ENCODE results near the gene DGKI. TPM values are rescaled to one million over a fixed set of nuclear protein-coding genes. Genes with fewer than 3 reads are reported as not detected.

DGKI gene
- total RNA-seq, 1 experiment from 2014 or later = 0.15 TPM

DNA sequence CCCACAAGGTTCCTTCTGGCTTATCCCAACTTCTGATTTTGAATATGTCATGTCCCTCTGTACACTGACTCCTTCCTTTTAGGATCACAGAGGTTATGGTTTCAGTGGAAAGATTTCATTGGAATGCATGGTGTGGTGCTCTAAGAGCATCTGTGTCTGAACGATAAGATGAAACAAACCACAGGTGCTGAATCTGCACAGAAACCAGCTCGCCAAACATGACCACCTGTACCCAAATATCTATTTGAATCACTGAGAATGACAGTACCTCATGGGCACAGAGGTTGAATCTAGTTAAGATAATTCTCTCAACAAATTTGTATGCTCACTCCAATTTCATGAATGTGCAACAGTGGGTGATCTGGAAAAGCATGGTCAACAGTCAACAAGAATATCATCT lies 105.3 kb downstream of the DGKI start:
- Histone ChIP-seq H3K4me1 (ENCODE audit: control insufficient read depth in 1 of 2, insufficient read depth in 2 of 2, low read length in 2 of 2) (no peaks in the 10 kb centered on the region), H4K20me1 (ENCODE audit: insufficient read depth) (no peaks in the 10 kb centered on the region), H3K9ac (ENCODE audit: low read length) (no peak overlapping the region), H3K36me3 (ENCODE audit: control insufficient read depth in 1 of 2, insufficient read depth in 2 of 2, low read length in 2 of 2) (no peaks in the 10 kb centered on the region), H3K9me3 (ENCODE audit: control insufficient read depth in 1 of 2, insufficient read depth in 1 of 2, low read depth in 1 of 2, low read length in 2 of 2) (no peaks in the 10 kb centered on the region), H3K4me3 (replicated peaks in 1 of 2; ENCODE audit: low read depth in 1 of 2, low read length in 2 of 2) (no peak overlapping the region), H3K4me2 (ENCODE audit: low read length) (no peak overlapping the region), H3K9me2 (ENCODE audit: insufficient read depth) (no peaks in the 10 kb centered on the region), H3K79me2 (ENCODE audit: insufficient read depth, low read length) (no peaks in the 10 kb centered on the region), H2AFZ (ENCODE audit: low read depth, low read length, poor library complexity, severe bottlenecking) (no peak overlapping the region), H3K27me3 (ENCODE audit: insufficient read depth, low read length) (peaks cover 26% of the 10 kb centered on the region), H3K27ac (ENCODE audit: low read depth, low read length) (no peak overlapping the region)
- ChIA-PET POLR2A (no interaction called here), CTCF (no interaction called here), RAD21 (ENCODE audit: low non-redundant PET in 1 of 2, low total read pairs in 2 of 2, uncharacterized antibody in 2 of 2, unreplicated experiment in 2 of 2) (no interaction called here)
- no TSS peak for BruUV-seq (replicated peaks)
- TF ChIP-seq, protein P1, sequence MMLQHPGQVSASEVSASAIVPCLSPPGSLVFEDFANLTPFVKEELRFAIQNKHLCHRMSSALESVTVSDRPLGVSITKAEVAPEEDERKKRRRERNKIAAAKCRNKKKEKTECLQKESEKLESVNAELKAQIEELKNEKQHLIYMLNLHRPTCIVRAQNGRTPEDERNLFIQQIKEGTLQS (IDR thresholded peaks at IDR 0.05) = no peak
- TF ChIP-seq, protein P2, sequence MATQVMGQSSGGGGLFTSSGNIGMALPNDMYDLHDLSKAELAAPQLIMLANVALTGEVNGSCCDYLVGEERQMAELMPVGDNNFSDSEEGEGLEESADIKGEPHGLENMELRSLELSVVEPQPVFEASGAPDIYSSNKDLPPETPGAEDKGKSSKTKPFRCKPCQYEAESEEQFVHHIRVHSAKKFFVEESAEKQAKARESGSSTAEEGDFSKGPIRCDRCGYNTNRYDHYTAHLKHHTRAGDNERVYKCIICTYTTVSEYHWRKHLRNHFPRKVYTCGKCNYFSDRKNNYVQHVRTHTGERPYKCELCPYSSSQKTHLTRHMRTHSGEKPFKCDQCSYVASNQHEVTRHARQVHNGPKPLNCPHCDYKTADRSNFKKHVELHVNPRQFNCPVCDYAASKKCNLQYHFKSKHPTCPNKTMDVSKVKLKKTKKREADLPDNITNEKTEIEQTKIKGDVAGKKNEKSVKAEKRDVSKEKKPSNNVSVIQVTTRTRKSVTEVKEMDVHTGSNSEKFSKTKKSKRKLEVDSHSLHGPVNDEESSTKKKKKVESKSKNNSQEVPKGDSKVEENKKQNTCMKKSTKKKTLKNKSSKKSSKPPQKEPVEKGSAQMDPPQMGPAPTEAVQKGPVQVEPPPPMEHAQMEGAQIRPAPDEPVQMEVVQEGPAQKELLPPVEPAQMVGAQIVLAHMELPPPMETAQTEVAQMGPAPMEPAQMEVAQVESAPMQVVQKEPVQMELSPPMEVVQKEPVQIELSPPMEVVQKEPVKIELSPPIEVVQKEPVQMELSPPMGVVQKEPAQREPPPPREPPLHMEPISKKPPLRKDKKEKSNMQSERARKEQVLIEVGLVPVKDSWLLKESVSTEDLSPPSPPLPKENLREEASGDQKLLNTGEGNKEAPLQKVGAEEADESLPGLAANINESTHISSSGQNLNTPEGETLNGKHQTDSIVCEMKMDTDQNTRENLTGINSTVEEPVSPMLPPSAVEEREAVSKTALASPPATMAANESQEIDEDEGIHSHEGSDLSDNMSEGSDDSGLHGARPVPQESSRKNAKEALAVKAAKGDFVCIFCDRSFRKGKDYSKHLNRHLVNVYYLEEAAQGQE (IDR thresholded peaks at IDR 0.05; ENCODE audit: low read depth) = no peak
- TF ChIP-seq SIN3A (IDR thresholded peaks at IDR 0.05; ENCODE audit: low read depth) (no peak), JUND (IDR thresholded peaks at IDR 0.05) (no peak), RAD21 (IDR thresholded peaks at IDR 0.05; ENCODE audit: low read depth) (no peak), SP1 (IDR thresholded peaks at IDR 0.05; ENCODE audit: low read depth) (no peak), ZFX (IDR thresholded peaks at IDR 0.05) (no peak), YY1 (IDR thresholded peaks at IDR 0.05; ENCODE audit: extremely low read depth, insufficient replicate concordance, low read depth, low read length) (no peak), EZH2phosphoT487 (IDR thresholded peaks at IDR 0.05; ENCODE audit: borderline replicate concordance) (no peak), CEBPB (IDR thresholded peaks at IDR 0.05; ENCODE audit: low read depth) (no peak), CBX3 (IDR thresholded peaks at IDR 0.05; ENCODE audit: low read depth) (no peak)
- TF ChIP-seq, protein P3, sequence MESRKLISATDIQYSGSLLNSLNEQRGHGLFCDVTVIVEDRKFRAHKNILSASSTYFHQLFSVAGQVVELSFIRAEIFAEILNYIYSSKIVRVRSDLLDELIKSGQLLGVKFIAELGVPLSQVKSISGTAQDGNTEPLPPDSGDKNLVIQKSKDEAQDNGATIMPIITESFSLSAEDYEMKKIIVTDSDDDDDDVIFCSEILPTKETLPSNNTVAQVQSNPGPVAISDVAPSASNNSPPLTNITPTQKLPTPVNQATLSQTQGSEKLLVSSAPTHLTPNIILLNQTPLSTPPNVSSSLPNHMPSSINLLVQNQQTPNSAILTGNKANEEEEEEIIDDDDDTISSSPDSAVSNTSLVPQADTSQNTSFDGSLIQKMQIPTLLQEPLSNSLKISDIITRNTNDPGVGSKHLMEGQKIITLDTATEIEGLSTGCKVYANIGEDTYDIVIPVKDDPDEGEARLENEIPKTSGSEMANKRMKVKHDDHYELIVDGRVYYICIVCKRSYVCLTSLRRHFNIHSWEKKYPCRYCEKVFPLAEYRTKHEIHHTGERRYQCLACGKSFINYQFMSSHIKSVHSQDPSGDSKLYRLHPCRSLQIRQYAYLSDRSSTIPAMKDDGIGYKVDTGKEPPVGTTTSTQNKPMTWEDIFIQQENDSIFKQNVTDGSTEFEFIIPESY (IDR thresholded peaks at IDR 0.05; ENCODE audit: extremely low read depth, insufficient replicate concordance, low read length) = no peak
- intact Hi-C loops (cut with micrococcal nuclease) = no loop called here
- DNase-seq (ENCODE audit: low read depth, low spot score) (no peak), ATAC-seq (no peak)

All from HCT116 (cell line).